Spleen (tissue), 11 donors: ENCODE measurements around the gene UBN1. TPM values are rescaled to one million over a fixed set of nuclear protein-coding genes. Genes with fewer than 3 reads are reported as not detected.

ENCODE experiments used
- DNase-seq: peaks from one replicate; pipeline ENCODE4 v3.0.0-alpha.2; 2020
- H3K27ac ChIP-seq, 8 donors: fragments of 200-600 bp; sonication (generic) in 7 of 8; 1 replicate in 4 of 8; 2 replicates in 4 of 8; pipeline versions ENCODE4 v1.5.0 to v1.8.0; 2016 to 2021; ENCODE audit warnings: inconsistent platforms in 4 of 8, mild to moderate bottlenecking in 4 of 8, moderate library complexity in 1 of 8
- H3K27me3 ChIP-seq, 7 donors: fragments of 200-600 bp; sonication (generic) in 6 of 7; replicated peaks in 1 of 7; 1 replicate in 4 of 7; 2 replicates in 3 of 7; pipeline versions ENCODE4 v1.5.0 to v1.8.0; 2016 to 2021; ENCODE audit warnings: inconsistent platforms in 3 of 7, mild to moderate bottlenecking in 1 of 7
- H3K36me3 ChIP-seq, 6 donors: fragments of 200-600 bp; sonication (generic) in 5 of 6; 1 replicate in 4 of 6; 2 replicates in 2 of 6; pipeline versions ENCODE4 v1.5.0 to v1.8.0; 2016 to 2021; ENCODE audit warnings: inconsistent platforms in 2 of 6
- H3K4me1 ChIP-seq, 6 donors: fragments of 200-600 bp; sonication (generic) in 5 of 6; 1 replicate in 3 of 6; 2 replicates in 3 of 6; pipeline versions ENCODE4 v1.5.0 to v1.8.0; 2016 to 2021; ENCODE audit warnings: inconsistent platforms in 3 of 6
- H3K4me3 ChIP-seq, 8 donors: fragments of 200-600 bp; sonication (generic) in 7 of 8; 1 replicate in 4 of 8; 2 replicates in 4 of 8; pipeline versions ENCODE4 v1.5.0 to v1.8.0; 2016 to 2021; ENCODE audit warnings: inconsistent platforms in 4 of 8, mild to moderate bottlenecking in 4 of 8, moderate library complexity in 2 of 8
- H3K9me3 ChIP-seq, 8 donors: fragments of 200-600 bp; sonication (generic) in 7 of 8; 1 replicate in 4 of 8; 2 replicates in 4 of 8; pipeline versions ENCODE4 v1.5.0 to v1.8.0; 2016 to 2021; ENCODE audit warnings: inconsistent platforms in 4 of 8
- CTCF ChIP-seq, 11 experiments: fragments of 200-600 bp in 7 of 11; fragments of 450-650 bp in 4 of 11; sonication (generic) in 4 of 11; IDR thresholded peaks in 8 of 11; conservative IDR thresholded peaks in 3 of 11; 1 replicate in 7 of 11; 2 replicates in 4 of 11; pipeline versions ENCODE4 v1.4.0 to v1.8.0; 2016 to 2021; ENCODE audit warnings: antibody characterized with exemption in 11 of 11, inconsistent platforms in 4 of 11, mild to moderate bottlenecking in 1 of 11
- POLR2A ChIP-seq, 3 donors: fragments of 450-650 bp; IDR thresholded peaks; one replicate each; pipeline ENCODE4 v1.5.1; 2017; ENCODE audit warnings: antibody characterized with exemption in 3 of 3, mild to moderate bottlenecking in 1 of 3
- POLR2AphosphoS5 ChIP-seq, 3 donors: sonication (generic); formaldehyde crosslinking; IDR thresholded peaks; one replicate each; pipeline ENCODE4 v1.5.1; 2017; ENCODE audit warnings: antibody characterized with exemption in 3 of 3
- WGBS, 5 donors: extraction: QIAGEN DNeasy Blood & Tissue Kit in 3 of 5; methylation state at CpG; one replicate each; pipeline versions ENCODE4 v1.1.5 to v1.1.7; 2013 to 2018; 5-methylcytosine and 5-hydroxymethylcytosine counted together
- intact Hi-C: fragments of 100-400 bp; cut with DNase I; formaldehyde crosslinking; loops from one replicate; pipeline ENCODE4 v1.15.0; 2023; ENCODE audit warnings: low total_unique reads
- polyA plus RNA-seq, 3 donors: library from polyadenylated mRNA; stranded (reverse); fragments of 200-250 nt; gene quantifications; one replicate each; pipeline ENCODE4 v1.2.1, GENCODE V29; 2013
- total RNA-seq, 7 donors: library from RNA; depleted of rRNA in 3 of 7; stranded (reverse); fragments of >200 nt in 3 of 7; fragmentation: NEBNext Ultra II Directional in 4 of 7; extraction: Animal tissue kit (Norgen Biotek cat#: 25700) in 4 of 7; gene quantifications; one replicate each; pipeline versions ENCODE4 v1.1.0 to v1.2.1, GENCODE V29; 2016 to 2021
- donor health status: healthy with polysubstance abuse.
- donor health status: DM: no; HTN: no; CAD: no; lungs with moderate emphysema.
- donor health status: DM: no; HTN: no; CAD: no.
- donor health status: Bipolar disorder and iron deficiency.
- donor health status: healthy.
- donor health status: DM: no; HTN: no; CAD: no.
- donor health status: DM: yes; HTN: yes; CAD: no.

The UBN1 gene
- total and polyA plus RNA-seq, 10 donors: 4.8 to 69.4 (median 52.2) TPM

GRCh38 chr16:4852221-4852872 lies 5.1 kb downstream of the UBN1 start:
- Histone ChIP-seq H3K27me3 (no peaks in the 10 kb centered on the region), H3K27ac (peak overlapping the region; percentile 45 to 99 (median 71)), H3K4me1 (peaks cover 36 to 91% (median 64%) of the 10 kb centered on the region in 6 donors), H3K9me3 (no peaks in the 10 kb centered on the region), H3K4me3 (no peak overlapping the region), H3K36me3 (peaks cover 0 to 48% (median 40%) of the 10 kb centered on the region in 6 donors)
- peak in 1 of 3 donors; percentile 56 for TF ChIP-seq POLR2AphosphoS5 (IDR thresholded peaks at IDR 0.05)
- no peak for TF ChIP-seq POLR2A (IDR thresholded peaks at IDR 0.05)
- WGBS, 5 donors: 55 to 80% (median 75%) methylated on average over 1 of the region's 1 CpG
- no peak for DNase-seq
- intact Hi-C loops: no loop called here

GRCh38 chr16:4855371-4855770 lies 8.1 kb downstream of the UBN1 start:
- WGBS, 5 donors: 72 to 95% (median 90%) methylated on average over 4 to 5 of the region's 5 CpGs
- Histone ChIP-seq H3K27me3 (no peaks in the 10 kb centered on the region), H3K4me1 (peaks cover 19 to 89% (median 53%) of the 10 kb centered on the region in 6 donors), H3K4me3 (no peak overlapping the region), H3K9me3 (no peaks in the 10 kb centered on the region), H3K36me3 (peaks cover 0 to 79% (median 68%) of the 10 kb centered on the region in 6 donors), H3K27ac (peak overlapping the region in 3 of 8 donors; percentile 94 to 99 (median 98))
- intact Hi-C loops: no loop called here
- TF ChIP-seq CTCF (IDR thresholded peaks at IDR 0.05 in 8 of 11, conservative IDR thresholded peaks at IDR 0.05 in 3 of 11) (no peak), POLR2A (IDR thresholded peaks at IDR 0.05) (no peak), POLR2AphosphoS5 (IDR thresholded peaks at IDR 0.05) (no peak)
- DNase-seq: no peak

- H3K27ac ChIP-seq: peak overlapping the region in 3 of 8 donors; percentile 94 to 99 (median 98)
- no peak for DNase-seq
- no peak for TF ChIP-seq POLR2A (IDR thresholded peaks at IDR 0.05)
- no peak for TF ChIP-seq POLR2AphosphoS5 (IDR thresholded peaks at IDR 0.05)
- no peak for TF ChIP-seq CTCF (IDR thresholded peaks at IDR 0.05 in 8 of 11, conservative IDR thresholded peaks at IDR 0.05 in 3 of 11)
- WGBS, 5 donors: 92 to 100% (median 98%) methylated on average over 2 of the region's 2 CpGs
- peaks cover 15 to 89% (median 51%) of the 10 kb centered on the region in 6 donors for H3K4me1 ChIP-seq
- intact Hi-C loops: no loop called here
- H3K9me3 ChIP-seq: no peaks in the 10 kb centered on the region
- no peaks in the 10 kb centered on the region for H3K27me3 ChIP-seq
- peaks cover 0 to 83% (median 73%) of the 10 kb centered on the region in 6 donors for H3K36me3 ChIP-seq
- no peak overlapping the region for H3K4me3 ChIP-seq
Measured at GRCh38 chr16:4855804-4856203, 8.5 kb downstream of the UBN1 start.

- Histone ChIP-seq H3K27me3 (no peaks in the 10 kb centered on the region), H3K4me1 (peaks cover 0 to 89% (median 47%) of the 10 kb centered on the region in 6 donors), H3K36me3 (peaks cover 0 to 100% (median 82%) of the 10 kb centered on the region in 6 donors), H3K27ac (peak overlapping the region; percentile 45 to 90 (median 76)), H3K4me3 (no peak overlapping the region), H3K9me3 (no peaks in the 10 kb centered on the region)
- 73 to 85% (median 79%) methylated on average over 17 of the region's 17 CpGs for WGBS, 5 donors
- no peak for DNase-seq
- intact Hi-C loops: no loop called here
- TF ChIP-seq POLR2A (IDR thresholded peaks at IDR 0.05) (no peak), POLR2AphosphoS5 (IDR thresholded peaks at IDR 0.05) (peak; percentile 30 to 50 (median 43))
Measured at GRCh38 chr16:4859190-4859899, 12.1 kb downstream of the UBN1 start.

GRCh38 chr16:4859900-4860255 lies 12.6 kb downstream of the UBN1 start:
- H3K36me3 ChIP-seq: peaks cover 0 to 100% (median 79%) of the 10 kb centered on the region in 6 donors
- no peaks in the 10 kb centered on the region for H3K9me3 ChIP-seq
- H3K27ac ChIP-seq: peak overlapping the region; percentile 45 to 90 (median 76)
- no peak for DNase-seq
- intact Hi-C loops: no loop called here
- H3K4me3 ChIP-seq: no peak overlapping the region
- TF ChIP-seq POLR2A (IDR thresholded peaks at IDR 0.05) (no peak), POLR2AphosphoS5 (IDR thresholded peaks at IDR 0.05) (peak; percentile 47 to 74 (median 57))
- H3K4me1 ChIP-seq: peaks cover 0 to 89% (median 47%) of the 10 kb centered on the region in 6 donors
- WGBS, 5 donors: 67 to 85% (median 81%) methylated on average over 10 of the region's 10 CpGs
- H3K27me3 ChIP-seq: no peaks in the 10 kb centered on the region
